Bronchial epithelial cell (primary cell): ENCODE results near the gene ENKUR. TPM values are rescaled to one million over a fixed set of nuclear protein-coding genes. Genes with fewer than 3 reads are reported as not detected.

Experiments
- DNase-seq: peaks from one replicate; pipeline ENCODE4 v3.0.0-alpha.2; 2010; ENCODE audit warnings: low read depth
- FAIRE-seq: peaks from 2 replicates; lab custom pipeline; 2011; peaks lifted over from hg19 to GRCh38; lab: Jason Lieb, UNC
- H3K27me3 ChIP-seq: 2 replicates; pipeline ENCODE4 v1.5.1; 2011; ENCODE audit warnings: low read length; ENCODE audit not compliant: control insufficient read depth, insufficient read depth
- H3K36me3 ChIP-seq: 2 replicates; pipeline ENCODE4 v1.5.1; 2011; ENCODE audit warnings: low read length; ENCODE audit not compliant: control insufficient read depth, insufficient read depth
- H3K4me3 ChIP-seq: 2 replicates; pipeline ENCODE4 v1.5.1; 2011; ENCODE audit warnings: mild to moderate bottlenecking, low read depth, low read length, control low read depth
- total RNA-seq: library from RNA; depleted of rRNA; stranded (reverse); fragments of >200 nt; gene quantifications from 2 replicates; pipeline ENCODE4 v1.2.1, GENCODE V29; 2014
- TF ChIP-seq, protein P1 (sequence below): IDR thresholded peaks from 2 replicates; pipeline ENCODE4 v1.5.1; 2011; ENCODE audit warnings: mild to moderate bottlenecking, moderate library complexity, low read length, control low read depth, inconsistent platforms; ENCODE audit not compliant: insufficient read depth, severe bottlenecking

Gene ENKUR
- total RNA-seq, 1 donor from 2014 or later = 0.26 TPM

DNA sequence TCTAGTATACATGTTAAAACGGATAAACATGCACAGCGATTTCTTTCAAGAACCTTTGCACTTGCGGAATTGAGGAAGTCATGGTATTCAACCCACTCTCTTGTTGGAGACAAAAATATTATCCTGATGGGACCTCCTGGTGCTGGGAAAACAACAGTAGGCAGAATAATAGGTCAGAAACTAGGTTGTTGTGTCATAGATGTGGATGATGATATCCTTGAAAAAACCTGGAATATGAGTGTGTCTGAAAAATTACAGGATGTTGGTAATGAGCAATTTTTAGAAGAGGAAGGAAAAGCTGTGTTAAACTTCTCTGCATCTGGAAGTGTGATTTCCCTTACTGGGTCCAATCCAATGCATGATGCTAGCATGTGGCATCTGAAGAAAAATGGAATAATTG is 7.3 kb upstream of the ENKUR start:
- no peak for FAIRE-seq
- H3K27me3 ChIP-seq = no peaks in the 10 kb centered on the region
- DNase-seq = no peak
- H3K36me3 ChIP-seq = no peaks in the 10 kb centered on the region
- TF ChIP-seq, protein P1, sequence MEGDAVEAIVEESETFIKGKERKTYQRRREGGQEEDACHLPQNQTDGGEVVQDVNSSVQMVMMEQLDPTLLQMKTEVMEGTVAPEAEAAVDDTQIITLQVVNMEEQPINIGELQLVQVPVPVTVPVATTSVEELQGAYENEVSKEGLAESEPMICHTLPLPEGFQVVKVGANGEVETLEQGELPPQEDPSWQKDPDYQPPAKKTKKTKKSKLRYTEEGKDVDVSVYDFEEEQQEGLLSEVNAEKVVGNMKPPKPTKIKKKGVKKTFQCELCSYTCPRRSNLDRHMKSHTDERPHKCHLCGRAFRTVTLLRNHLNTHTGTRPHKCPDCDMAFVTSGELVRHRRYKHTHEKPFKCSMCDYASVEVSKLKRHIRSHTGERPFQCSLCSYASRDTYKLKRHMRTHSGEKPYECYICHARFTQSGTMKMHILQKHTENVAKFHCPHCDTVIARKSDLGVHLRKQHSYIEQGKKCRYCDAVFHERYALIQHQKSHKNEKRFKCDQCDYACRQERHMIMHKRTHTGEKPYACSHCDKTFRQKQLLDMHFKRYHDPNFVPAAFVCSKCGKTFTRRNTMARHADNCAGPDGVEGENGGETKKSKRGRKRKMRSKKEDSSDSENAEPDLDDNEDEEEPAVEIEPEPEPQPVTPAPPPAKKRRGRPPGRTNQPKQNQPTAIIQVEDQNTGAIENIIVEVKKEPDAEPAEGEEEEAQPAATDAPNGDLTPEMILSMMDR = no peak
- no peak overlapping the region for H3K4me3 ChIP-seq

DNA sequence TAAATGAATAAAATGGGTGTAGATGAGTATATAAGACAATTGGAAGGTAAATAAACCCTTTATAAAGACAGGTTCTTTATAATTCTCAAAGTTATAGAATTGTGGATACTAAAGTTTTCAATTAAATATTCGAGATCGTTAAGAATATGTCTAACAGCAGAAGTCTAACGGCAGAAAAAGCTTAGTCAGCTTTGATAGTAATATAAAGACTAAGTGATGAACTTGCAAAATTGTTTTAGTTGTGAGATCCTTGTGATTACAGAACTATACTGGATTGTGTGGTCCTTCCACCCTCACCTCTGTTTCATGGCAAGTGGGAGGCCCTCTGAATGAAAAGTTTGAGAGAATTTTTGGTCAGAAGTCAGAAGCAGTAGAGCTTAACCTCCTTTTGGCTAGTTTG is 2.7 kb upstream of the ENKUR start:
- TF ChIP-seq, protein P1 = no peak
- H3K27me3 ChIP-seq = no peaks in the 10 kb centered on the region
- no peaks in the 10 kb centered on the region for H3K36me3 ChIP-seq
- H3K4me3 ChIP-seq = no peak overlapping the region
- no peak for FAIRE-seq
- DNase-seq = no peak

DNA sequence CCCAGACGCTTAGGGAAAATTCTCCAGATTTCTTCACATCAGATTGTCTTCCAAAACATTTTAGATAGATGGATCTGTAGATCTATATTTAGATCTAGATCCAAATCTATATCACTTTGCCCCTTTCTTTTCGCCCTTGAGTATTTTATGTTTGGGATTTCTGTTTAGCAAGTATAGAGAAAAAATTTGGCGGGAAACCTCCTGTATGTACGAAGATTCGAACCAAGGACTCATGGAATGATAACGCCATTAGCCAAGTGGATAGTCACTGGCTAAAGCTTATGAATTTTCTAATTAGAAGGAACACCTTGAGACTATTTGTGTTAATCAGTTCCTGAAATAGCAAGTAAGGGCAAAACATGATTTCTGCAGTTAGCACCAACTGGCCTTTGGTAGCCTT is 1.7 kb upstream of the ENKUR start:
- no peak for FAIRE-seq
- H3K27me3 ChIP-seq = no peaks in the 10 kb centered on the region
- H3K4me3 ChIP-seq = no peak overlapping the region
- DNase-seq = no peak
- TF ChIP-seq, protein P1 = no peak
- H3K36me3 ChIP-seq = no peaks in the 10 kb centered on the region

DNA sequence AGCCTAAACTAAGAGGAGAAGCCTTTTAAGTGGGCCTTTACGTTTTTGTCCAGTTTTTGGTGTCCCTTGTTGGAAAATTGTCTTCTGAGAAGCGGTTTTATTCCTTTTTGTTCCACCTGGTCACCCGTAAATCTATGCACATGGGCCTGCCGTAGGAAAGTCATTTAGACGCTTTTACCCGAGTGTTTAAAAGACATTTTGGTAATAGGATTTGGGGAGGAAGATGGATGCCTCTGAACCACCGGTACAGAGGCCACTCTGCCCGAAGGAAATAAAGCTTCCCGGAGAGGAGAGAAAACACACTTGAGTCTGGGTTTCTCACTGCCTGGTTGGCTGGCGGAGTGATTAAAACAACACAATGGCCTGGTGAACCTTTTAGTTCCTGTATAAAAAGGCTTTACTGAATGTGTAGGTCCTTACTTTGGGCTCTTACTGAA is 1.2 kb upstream of the ENKUR start:
- DNase-seq = no peak
- TF ChIP-seq, protein P1 = no peak
- no peak for FAIRE-seq

DNA sequence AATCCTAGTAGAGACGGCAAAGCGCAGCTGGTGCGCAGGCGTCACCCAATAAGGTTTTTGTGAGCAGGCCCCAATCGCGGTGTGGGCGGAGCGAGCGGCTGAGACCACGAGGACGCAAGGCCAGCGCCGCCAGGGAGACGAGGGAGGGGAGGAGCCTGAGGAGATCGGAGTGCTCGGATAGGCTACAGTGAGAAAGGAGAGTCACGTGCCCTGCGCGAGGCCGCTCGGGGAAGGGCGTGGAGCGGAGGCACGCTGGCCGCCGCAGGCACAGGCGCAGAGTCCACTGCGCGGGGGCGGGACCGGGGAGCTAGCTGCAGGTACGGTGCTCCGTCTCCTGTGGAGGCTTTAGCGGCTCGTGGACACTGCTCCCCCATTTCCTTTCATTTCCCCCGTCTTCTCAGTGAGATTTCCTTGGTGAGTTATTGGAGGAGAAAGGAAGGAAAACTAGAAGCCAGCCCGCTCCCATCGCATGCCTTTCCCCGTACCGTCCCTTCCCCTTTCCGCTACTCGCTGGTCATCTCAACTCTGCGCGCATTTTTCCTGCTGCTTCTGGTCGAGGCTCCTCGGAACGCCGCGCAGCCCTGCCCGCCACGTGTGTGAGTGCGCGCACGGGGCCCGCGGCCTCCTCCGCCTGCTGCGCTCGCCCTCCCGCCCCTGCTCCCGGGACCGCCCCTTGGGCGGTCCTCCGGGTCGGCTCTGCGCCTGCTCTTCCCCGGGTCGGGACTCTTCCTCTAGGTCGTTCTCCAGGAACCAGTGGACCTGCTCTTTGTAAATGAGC is 607 bp upstream of the ENKUR start, which contains the start of gene THNSL1:
Gene THNSL1 (plus strand): TSS at position 237 of the 778 bp plus-strand sequence. CDS start 6,612 bp downstream, outside the sequence.
- H3K27me3 ChIP-seq = no peaks in the 10 kb centered on the region
- no peaks in the 10 kb centered on the region for H3K36me3 ChIP-seq
- FAIRE-seq = no peak
- peak within 1 kb of the TSS; percentile 88 for H3K4me3 ChIP-seq
- TF ChIP-seq, protein P1 = no peak
- peak; percentile 97 for DNase-seq

More for the DNA sequence above, 1.2 kb upstream of the ENKUR start:
- Histone ChIP-seq H3K36me3 (no peaks in the 10 kb centered on the region), H3K4me3 (peak overlapping the region; percentile 88), H3K27me3 (no peaks in the 10 kb centered on the region)
